ENCODE measurements around the gene SRGN. TPM values are rescaled to one million over a fixed set of nuclear protein-coding genes. Genes with fewer than 3 reads are reported as not detected.

Gene SRGN
- polyA plus RNA-seq, 1 donor from 2014 or later = not detected

- Histone ChIP-seq H3K4me3 (ENCODE audit: low read length) (peak overlapping the region; percentile 96), H3K27ac (ENCODE audit: low read length) (peak overlapping the region; percentile 84), H3K79me2 (replicated peaks; ENCODE audit: insufficient read depth, low read length) (peaks cover 42% of the 10 kb centered on the region), H2AFZ (ENCODE audit: low read depth, low read length) (peak overlapping the region; percentile 69), H3K4me2 (ENCODE audit: low read length) (peak overlapping the region; percentile 82), H3K9ac (ENCODE audit: low read length) (peak overlapping the region; percentile 80), H3K9me3 (ENCODE audit: low read length) (no peaks in the 10 kb centered on the region), H3K27me3 (ENCODE audit: insufficient read depth, low read depth, low read length) (no peaks in the 10 kb centered on the region), H4K20me1 (ENCODE audit: insufficient read depth) (no peaks in the 10 kb centered on the region), H3K36me3 (ENCODE audit: insufficient read depth, low read length) (no peaks in the 10 kb centered on the region), H3F3A (ENCODE audit: insufficient read depth, low read length, poor library complexity, severe bottlenecking) (peaks cover 10% of the 10 kb centered on the region), H3K9me2 (ENCODE audit: insufficient read depth, low read length) (no peaks in the 10 kb centered on the region)
- TF ChIP-seq REST (IDR thresholded peaks at IDR 0.05; ENCODE audit: borderline replicate concordance) (no peak), MXI1 (conservative IDR thresholded peaks at IDR 0.05; ENCODE audit: poor library complexity, severe bottlenecking) (peak; percentile 23)
Measured at GRCh38 chr10:69124563-69125268, 36.8 kb downstream of the SRGN start.

GRCh38 chr10:69125554-69125953 is 37.7 kb downstream of the SRGN start:
- TF ChIP-seq POLR2AphosphoS5 (IDR thresholded peaks at IDR 0.05) (no peak), MXI1 (conservative IDR thresholded peaks at IDR 0.05; ENCODE audit: poor library complexity, severe bottlenecking) (no peak), SMC3 (conservative IDR thresholded peaks at IDR 0.05; ENCODE audit: poor library complexity) (no peak), EZH2 (IDR thresholded peaks at IDR 0.05; ENCODE audit: borderline replicate concordance, insufficient read depth, low read length, poor library complexity, severe bottlenecking) (no peak), REST (IDR thresholded peaks at IDR 0.05; ENCODE audit: borderline replicate concordance) (no peak), EP300 (conservative IDR thresholded peaks at IDR 0.05; ENCODE audit: poor library complexity, severe bottlenecking) (no peak), TAF1 (IDR thresholded peaks at IDR 0.05; ENCODE audit: low read depth) (no peak), CTCF (IDR thresholded peaks at IDR 0.05; ENCODE audit: poor library complexity, severe bottlenecking) (no peak), RAD21 (conservative IDR thresholded peaks at IDR 0.05) (no peak)
- Histone ChIP-seq H3K4me2 (ENCODE audit: low read length) (peak overlapping the region; percentile 82), H2AFZ (ENCODE audit: low read depth, low read length) (no peak overlapping the region), H4K20me1 (ENCODE audit: insufficient read depth) (no peaks in the 10 kb centered on the region), H3K9me3 (ENCODE audit: low read length) (no peaks in the 10 kb centered on the region), H3F3A (ENCODE audit: insufficient read depth, low read length, poor library complexity, severe bottlenecking) (peaks cover 10% of the 10 kb centered on the region), H3K79me2 (replicated peaks; ENCODE audit: insufficient read depth, low read length) (peaks cover 45% of the 10 kb centered on the region), H3K9ac (ENCODE audit: low read length) (peak overlapping the region; percentile 80), H3K4me3 (ENCODE audit: low read length) (peak overlapping the region; percentile 96), H3K9me2 (ENCODE audit: insufficient read depth, low read length) (no peaks in the 10 kb centered on the region), H3K27ac (ENCODE audit: low read length) (no peak overlapping the region), H3K36me3 (ENCODE audit: insufficient read depth, low read length) (no peaks in the 10 kb centered on the region), H3K27me3 (ENCODE audit: insufficient read depth, low read depth, low read length) (no peaks in the 10 kb centered on the region)

Data from neural cell (in vitro differentiated cells).